ENCODE data around the gene CALR3.
A peak's percentile ranks its signal among the peaks of the same experiment; 100 is the strongest.

Gene CALR3

GRCh38 chr19:16531380-16531669 lies 35.4 kb upstream of the CALR3 start:
- H3K27ac Mint-ChIP-seq (ENCODE audit: low read depth): no peak overlapping the region
- H3K4me3 Mint-ChIP-seq: no peak overlapping the region
- peaks cover 43% of the 10 kb centered on the region for H3K36me3 Mint-ChIP-seq (ENCODE audit: insufficient read depth)

GRCh38 chr19:16530540-16531379 lies 34.8 kb upstream of the CALR3 start:
- DNase-seq (ENCODE audit: low spot score in 2 of 2): no peak
- no peaks in the 10 kb centered on the region for H3K27me3 Mint-ChIP-seq
- H3K36me3 Mint-ChIP-seq (ENCODE audit: insufficient read depth): peaks cover 44% of the 10 kb centered on the region
- H3K4me1 Mint-ChIP-seq: peaks cover 4% of the 10 kb centered on the region
- H3K4me3 Mint-ChIP-seq: no peak overlapping the region
- ATAC-seq (replicated peaks; ENCODE audit: extremely low read depth, poor library complexity, severe bottlenecking): no peak
- H3K27ac Mint-ChIP-seq (ENCODE audit: low read depth): no peak overlapping the region
- H3K9me3 Mint-ChIP-seq: no peaks in the 10 kb centered on the region

More at GRCh38 chr19:16531380-16531669, 35.4 kb upstream of the CALR3 start:
- H3K9me3 Mint-ChIP-seq: no peaks in the 10 kb centered on the region
- H3K4me1 Mint-ChIP-seq: peaks cover 5% of the 10 kb centered on the region
- DNase-seq (ENCODE audit: low spot score in 2 of 2) (no peak), ATAC-seq (replicated peaks; ENCODE audit: extremely low read depth, poor library complexity, severe bottlenecking) (no peak)
- H3K27me3 Mint-ChIP-seq: no peaks in the 10 kb centered on the region

GRCh38 chr19:16529466-16530144 lies 33.6 kb upstream of the CALR3 start:
- DNase-seq (ENCODE audit: low spot score in 2 of 2) (no peak), ATAC-seq (replicated peaks; ENCODE audit: extremely low read depth, poor library complexity, severe bottlenecking) (no peak)
- Mint-ChIP-seq H3K36me3 (ENCODE audit: insufficient read depth) (peaks cover 45% of the 10 kb centered on the region), H3K4me3 (no peak overlapping the region), H3K9me3 (no peaks in the 10 kb centered on the region), H3K4me1 (peaks cover 4% of the 10 kb centered on the region), H3K27me3 (no peaks in the 10 kb centered on the region), H3K27ac (ENCODE audit: low read depth) (no peak overlapping the region)

- H3K27me3 Mint-ChIP-seq: no peaks in the 10 kb centered on the region
- H3K36me3 Mint-ChIP-seq (ENCODE audit: insufficient read depth): peaks cover 45% of the 10 kb centered on the region
- H3K9me3 Mint-ChIP-seq: no peaks in the 10 kb centered on the region
- no peak overlapping the region for H3K4me3 Mint-ChIP-seq
- peaks cover 4% of the 10 kb centered on the region for H3K4me1 Mint-ChIP-seq
- H3K27ac Mint-ChIP-seq (ENCODE audit: low read depth): no peak overlapping the region
- ATAC-seq (replicated peaks; ENCODE audit: extremely low read depth, poor library complexity, severe bottlenecking): no peak
- DNase-seq (ENCODE audit: low spot score in 2 of 2): peak; percentile 21 to 36
Observed at GRCh38 chr19:16527971-16528521, 32.1 kb upstream of the CALR3 start.

- Mint-ChIP-seq H3K9me3 (no peaks in the 10 kb centered on the region), H3K27me3 (no peaks in the 10 kb centered on the region), H3K4me3 (no peak overlapping the region), H3K27ac (ENCODE audit: low read depth) (no peak overlapping the region), H3K4me1 (peaks cover 4% of the 10 kb centered on the region), H3K36me3 (ENCODE audit: insufficient read depth) (peaks cover 45% of the 10 kb centered on the region)
- ATAC-seq (replicated peaks; ENCODE audit: extremely low read depth, poor library complexity, severe bottlenecking): no peak
- no peak for DNase-seq (ENCODE audit: low spot score in 2 of 2)
Observed at GRCh38 chr19:16527334-16527935, 31.5 kb upstream of the CALR3 start.

- Mint-ChIP-seq H3K9me3 (no peaks in the 10 kb centered on the region), H3K4me3 (no peak overlapping the region), H3K36me3 (ENCODE audit: insufficient read depth) (peaks cover 42% of the 10 kb centered on the region), H3K27ac (ENCODE audit: low read depth) (no peak overlapping the region), H3K4me1 (no peaks in the 10 kb centered on the region), H3K27me3 (no peaks in the 10 kb centered on the region)
- DNase-seq (ENCODE audit: low spot score in 2 of 2): no peak
- ATAC-seq (replicated peaks; ENCODE audit: extremely low read depth, poor library complexity, severe bottlenecking): no peak
Observed at GRCh38 chr19:16525751-16526481, 29.9 kb upstream of the CALR3 start.

GRCh38 chr19:16524991-16525734 lies 29.2 kb upstream of the CALR3 start:
- no peaks in the 10 kb centered on the region for H3K27me3 Mint-ChIP-seq
- H3K9me3 Mint-ChIP-seq: no peaks in the 10 kb centered on the region
- H3K4me1 Mint-ChIP-seq: no peaks in the 10 kb centered on the region
- ATAC-seq (replicated peaks; ENCODE audit: extremely low read depth, poor library complexity, severe bottlenecking) (no peak), DNase-seq (ENCODE audit: low spot score in 2 of 2) (no peak)
- no peak overlapping the region for H3K4me3 Mint-ChIP-seq
- peaks cover 47% of the 10 kb centered on the region for H3K36me3 Mint-ChIP-seq (ENCODE audit: insufficient read depth)
- no peak overlapping the region for H3K27ac Mint-ChIP-seq (ENCODE audit: low read depth)

- Mint-ChIP-seq H3K27ac (ENCODE audit: low read depth) (no peak overlapping the region), H3K4me1 (peaks cover 3% of the 10 kb centered on the region), H3K36me3 (ENCODE audit: insufficient read depth) (peaks cover 53% of the 10 kb centered on the region), H3K4me3 (no peak overlapping the region), H3K9me3 (no peaks in the 10 kb centered on the region), H3K27me3 (no peaks in the 10 kb centered on the region)
- DNase-seq (ENCODE audit: low spot score in 2 of 2) (no peak), ATAC-seq (replicated peaks; ENCODE audit: extremely low read depth, poor library complexity, severe bottlenecking) (no peak)
Observed at GRCh38 chr19:16522559-16523377, 26.8 kb upstream of the CALR3 start.

- no peaks in the 10 kb centered on the region for H3K9me3 Mint-ChIP-seq
- H3K4me3 Mint-ChIP-seq: no peak overlapping the region
- no peak overlapping the region for H3K27ac Mint-ChIP-seq (ENCODE audit: low read depth)
- peaks cover 12% of the 10 kb centered on the region for H3K4me1 Mint-ChIP-seq
- DNase-seq (ENCODE audit: low spot score in 2 of 2) (no peak), ATAC-seq (replicated peaks; ENCODE audit: extremely low read depth, poor library complexity, severe bottlenecking) (no peak)
- H3K27me3 Mint-ChIP-seq: no peaks in the 10 kb centered on the region
- H3K36me3 Mint-ChIP-seq (ENCODE audit: insufficient read depth): peaks cover 49% of the 10 kb centered on the region
Observed at GRCh38 chr19:16521715-16522289, 25.8 kb upstream of the CALR3 start.

GRCh38 chr19:16520986-16521624 lies 25.1 kb upstream of the CALR3 start:
- ATAC-seq (replicated peaks; ENCODE audit: extremely low read depth, poor library complexity, severe bottlenecking) (no peak), DNase-seq (ENCODE audit: low spot score in 2 of 2) (no peak)
- Mint-ChIP-seq H3K4me3 (no peak overlapping the region), H3K27ac (ENCODE audit: low read depth) (no peak overlapping the region), H3K36me3 (ENCODE audit: insufficient read depth) (peaks cover 46% of the 10 kb centered on the region), H3K27me3 (no peaks in the 10 kb centered on the region), H3K4me1 (peaks cover 15% of the 10 kb centered on the region), H3K9me3 (no peaks in the 10 kb centered on the region)

All from central memory CD8-positive, alpha-beta T cell (primary cell).